Cardiac muscle cell (in vitro differentiated cells and primary cell): Measurements from ENCODE around the gene MTFP1. TPM values are rescaled to one million over a fixed set of nuclear protein-coding genes. Genes with fewer than 3 reads are reported as not detected.

Experiments
- DNase-seq, 2 donors: peaks; one replicate each; pipeline versions ENCODE4 v3.0.0 to v3.0.0-alpha.2; 2010 to 2017; ENCODE audit warnings: low read depth in 1 of 2, low spot score in 1 of 2
- H3K27ac ChIP-seq: fragments of 200-600 bp; sonication (generic); 2 replicates; pipeline ENCODE4 v1.5.1; 2016
- H3K27me3 ChIP-seq: fragments of 200-600 bp; sonication (generic); 2 replicates; pipeline ENCODE4 v1.6.0; 2016; ENCODE audit warnings: control low read depth
- H3K36me3 ChIP-seq: fragments of 200-600 bp; sonication (generic); 2 replicates; pipeline ENCODE4 v1.5.1; 2016; ENCODE audit warnings: control low read depth
- H3K4me1 ChIP-seq: fragments of 200-600 bp; sonication (generic); 2 replicates; pipeline ENCODE4 v1.8.1; 2017; ENCODE audit warnings: low read depth, mild to moderate bottlenecking, mixed run types
- H3K4me3 ChIP-seq: fragments of 200-600 bp; sonication (generic); 2 replicates; pipeline ENCODE4 v1.5.1; 2016; ENCODE audit warnings: mild to moderate bottlenecking
- H3K9me3 ChIP-seq: fragments of 200-600 bp; sonication (generic); 2 replicates; pipeline ENCODE4 v1.5.1; 2017; ENCODE audit warnings: low read depth, mild to moderate bottlenecking, control low read depth
- CTCF ChIP-seq: IDR thresholded peaks from 2 replicates; pipeline ENCODE4 v1.5.1; 2012; ENCODE audit warnings: low read depth, mild to moderate bottlenecking, low read length
- polyA plus RNA-seq: library from polyadenylated mRNA; unstranded; fragments of >200 nt; fragmentation: Nextera tagmentation; extraction: Ambion mirVana; gene quantifications from 2 replicates; pipeline ENCODE4 v1.2.1, GENCODE V29; 2016
- total RNA-seq: library from RNA; depleted of rRNA; stranded (reverse); fragments of >200 nt; gene quantifications from 2 replicates; pipeline ENCODE4 v1.2.3, GENCODE V29; 2016

Gene MTFP1
- total and polyA plus RNA-seq, 2 experiments from 2014 or later = 39.3 to 100.0 TPM

- no peaks in the 10 kb centered on the region for H3K9me3 ChIP-seq
- no peak overlapping the region for H3K4me3 ChIP-seq
- no peaks in the 10 kb centered on the region for H3K36me3 ChIP-seq
- DNase-seq = no peak
- H3K27me3 ChIP-seq = no peaks in the 10 kb centered on the region
- H3K27ac ChIP-seq = no peak overlapping the region
- no peak for TF ChIP-seq CTCF
- no peaks in the 10 kb centered on the region for H3K4me1 ChIP-seq
These were observed 49.3 kb downstream of the MTFP1 start for GRCh38 chr22:30474683-30475424.

Other genes with a start within 250 kb of the MTFP1 start
- gene LIF, start 179.0 kb upstream of the MTFP1 start, total RNA-seq = 0.39 and 1.0 TPM in 2 replicates
- 0.64 and 1.7 TPM in 2 replicates for gene LIF, start 179.0 kb upstream of the MTFP1 start, polyA plus RNA-seq
- not detected in 2 replicates for gene OSM, start 158.9 kb upstream of the MTFP1 start, total RNA-seq
- gene OSM, start 158.9 kb upstream of the MTFP1 start, polyA plus RNA-seq = not detected in 2 replicates
- gene CASTOR1, start 136.3 kb upstream of the MTFP1 start, total RNA-seq = 19.0 and 19.6 TPM in 2 replicates
- 22.2 and 29.0 TPM in 2 replicates for gene CASTOR1, start 136.3 kb upstream of the MTFP1 start, polyA plus RNA-seq
- 18.8 and 21.8 TPM in 2 replicates for gene TBC1D10A, start 98.8 kb upstream of the MTFP1 start, total RNA-seq
- gene TBC1D10A, start 98.8 kb upstream of the MTFP1 start, polyA plus RNA-seq = 11.8 and 14.9 TPM in 2 replicates
- 90.5 and 160 TPM in 2 replicates for gene SF3A1, start 68.9 kb upstream of the MTFP1 start, total RNA-seq
- 92.6 and 124 TPM in 2 replicates for gene SF3A1, start 68.9 kb upstream of the MTFP1 start, polyA plus RNA-seq
- 8.7 and 12.9 TPM in 2 replicates for gene CCDC157, start 68.8 kb upstream of the MTFP1 start, total RNA-seq
- 5.0 and 7.1 TPM in 2 replicates for gene CCDC157, start 68.8 kb upstream of the MTFP1 start, polyA plus RNA-seq
- 30.4 and 39.8 TPM in 2 replicates for gene RNF215, start 38.4 kb upstream of the MTFP1 start, total RNA-seq
- 9.5 and 13.1 TPM in 2 replicates for gene RNF215, start 38.4 kb upstream of the MTFP1 start, polyA plus RNA-seq
- 2.2 and 2.9 TPM in 2 replicates for gene SEC14L2, start 28.8 kb upstream of the MTFP1 start, total RNA-seq
- 11.2 and 13.9 TPM in 2 replicates for gene SEC14L2, start 28.8 kb upstream of the MTFP1 start, polyA plus RNA-seq
- not detected in 2 replicates for gene SEC14L3, start 46.2 kb downstream of the MTFP1 start, total RNA-seq
- not detected in 2 replicates for gene SEC14L3, start 46.2 kb downstream of the MTFP1 start, polyA plus RNA-seq
- gene SEC14L4, start 79.9 kb downstream of the MTFP1 start, total RNA-seq = 0.33 TPM in 1 of 2 replicates, not detected in the other
- 0.09 TPM in 1 of 2 replicates, not detected in the other for gene SEC14L4, start 79.9 kb downstream of the MTFP1 start, polyA plus RNA-seq
- gene SEC14L6, start 121.0 kb downstream of the MTFP1 start, total RNA-seq = 2.4 and 4.7 TPM in 2 replicates
- 1.2 and 2.2 TPM in 2 replicates for gene SEC14L6, start 121.0 kb downstream of the MTFP1 start, polyA plus RNA-seq
- gene GAL3ST1, start 148.9 kb downstream of the MTFP1 start, total RNA-seq = 0.32 and 2.9 TPM in 2 replicates
- gene GAL3ST1, start 148.9 kb downstream of the MTFP1 start, polyA plus RNA-seq = 1.5 and 4.6 TPM in 2 replicates
- 49.1 and 56.3 TPM in 2 replicates for gene PES1, start 166.1 kb downstream of the MTFP1 start, total RNA-seq
- gene PES1, start 166.1 kb downstream of the MTFP1 start, polyA plus RNA-seq = 52.5 and 57.7 TPM in 2 replicates
- 6.1 and 6.6 TPM in 2 replicates for gene TCN2, start 181.4 kb downstream of the MTFP1 start, total RNA-seq
- gene TCN2, start 181.4 kb downstream of the MTFP1 start, polyA plus RNA-seq = 7.6 and 7.8 TPM in 2 replicates
- 8.7 and 12.2 TPM in 2 replicates for gene SLC35E4, start 210.0 kb downstream of the MTFP1 start, total RNA-seq
- gene SLC35E4, start 210.0 kb downstream of the MTFP1 start, polyA plus RNA-seq = 7.6 and 8.2 TPM in 2 replicates
- 6.1 and 6.8 TPM in 2 replicates for gene DUSP18, start 242.1 kb downstream of the MTFP1 start, total RNA-seq
- gene DUSP18, start 242.1 kb downstream of the MTFP1 start, polyA plus RNA-seq = 11.0 and 16.2 TPM in 2 replicates